Measurements from ENCODE around the gene IL6R.

DNA sequence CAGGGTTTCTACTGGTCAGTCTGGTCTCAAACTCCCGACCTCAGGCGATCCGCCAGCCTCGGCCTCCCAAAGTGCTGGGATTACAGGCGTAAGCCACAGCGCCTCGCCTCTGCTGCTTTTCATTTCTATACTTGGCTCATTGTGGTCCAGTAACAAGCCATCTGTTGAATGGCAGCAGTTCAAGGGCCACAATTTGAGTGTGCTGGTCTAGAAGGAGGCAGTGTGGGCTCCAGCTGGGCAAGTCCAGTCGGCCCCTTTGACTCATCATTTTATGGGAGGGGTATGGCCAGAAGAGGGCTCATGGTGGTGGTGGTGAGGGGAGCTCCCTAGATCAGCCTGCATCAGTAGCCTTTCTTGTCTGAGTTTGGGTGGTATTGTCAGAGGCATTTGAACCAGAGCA, 46.6 kb upstream of the IL6R start:
- TF ChIP-seq, protein P1, sequence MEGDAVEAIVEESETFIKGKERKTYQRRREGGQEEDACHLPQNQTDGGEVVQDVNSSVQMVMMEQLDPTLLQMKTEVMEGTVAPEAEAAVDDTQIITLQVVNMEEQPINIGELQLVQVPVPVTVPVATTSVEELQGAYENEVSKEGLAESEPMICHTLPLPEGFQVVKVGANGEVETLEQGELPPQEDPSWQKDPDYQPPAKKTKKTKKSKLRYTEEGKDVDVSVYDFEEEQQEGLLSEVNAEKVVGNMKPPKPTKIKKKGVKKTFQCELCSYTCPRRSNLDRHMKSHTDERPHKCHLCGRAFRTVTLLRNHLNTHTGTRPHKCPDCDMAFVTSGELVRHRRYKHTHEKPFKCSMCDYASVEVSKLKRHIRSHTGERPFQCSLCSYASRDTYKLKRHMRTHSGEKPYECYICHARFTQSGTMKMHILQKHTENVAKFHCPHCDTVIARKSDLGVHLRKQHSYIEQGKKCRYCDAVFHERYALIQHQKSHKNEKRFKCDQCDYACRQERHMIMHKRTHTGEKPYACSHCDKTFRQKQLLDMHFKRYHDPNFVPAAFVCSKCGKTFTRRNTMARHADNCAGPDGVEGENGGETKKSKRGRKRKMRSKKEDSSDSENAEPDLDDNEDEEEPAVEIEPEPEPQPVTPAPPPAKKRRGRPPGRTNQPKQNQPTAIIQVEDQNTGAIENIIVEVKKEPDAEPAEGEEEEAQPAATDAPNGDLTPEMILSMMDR (IDR thresholded peaks at IDR 0.05; ENCODE audit: poor library complexity), result no peak
- TF ChIP-seq EZH2 (IDR thresholded peaks at IDR 0.05; ENCODE audit: borderline replicate concordance), result no peak
